Karpas-422 (cell line): ENCODE measurements around the gene FAM180A. TPM values are rescaled to one million over a fixed set of nuclear protein-coding genes. Genes with fewer than 3 reads are reported as not detected.

Experiments used
- DNase-seq: peaks from one replicate; pipeline ENCODE4 v3.0.0-alpha.2; 2015
- H2AFZ ChIP-seq: fragments of 200-600 bp; sonication (generic); 2 replicates; pipeline ENCODE4 v1.6.1; 2014; ENCODE audit warnings: antibody characterized with exemption, low read length, mixed read lengths
- H3K27ac ChIP-seq: fragments of 200-600 bp; sonication (generic); 2 replicates; pipeline ENCODE4 v1.5.1; 2014; ENCODE audit warnings: mild to moderate bottlenecking, low read length, moderate library complexity
- H3K27me3 ChIP-seq: fragments of 200-600 bp; sonication (generic); 2 replicates; pipeline ENCODE4 v1.6.1; 2014; ENCODE audit warnings: low read length, mixed read lengths
- H3K36me3 ChIP-seq: fragments of 200-600 bp; sonication (generic); 2 replicates; pipeline ENCODE4 v1.6.1; 2014; ENCODE audit warnings: low read length, mixed read lengths; ENCODE audit not compliant: insufficient read depth
- H3K4me1 ChIP-seq: fragments of 200-600 bp; sonication (generic); 2 replicates; pipeline ENCODE4 v1.6.1; 2014; ENCODE audit warnings: mild to moderate bottlenecking, low read length, mixed read lengths
- H3K4me2 ChIP-seq: fragments of 200-600 bp; sonication (generic); 2 replicates; pipeline ENCODE4 v1.6.1; 2014; ENCODE audit warnings: low read length, low read depth, mild to moderate bottlenecking; ENCODE audit not compliant: poor library complexity, severe bottlenecking
- H3K4me3 ChIP-seq: fragments of 200-600 bp; sonication (generic); 2 replicates; pipeline ENCODE4 v1.5.1; 2014; ENCODE audit warnings: mild to moderate bottlenecking, antibody characterized with exemption, low read length, mixed read lengths
- H3K79me2 ChIP-seq: fragments of 200-600 bp; sonication (generic); 2 replicates; pipeline ENCODE4 v1.6.1; 2014; ENCODE audit warnings: mild to moderate bottlenecking, low read length, mixed read lengths
- H3K9ac ChIP-seq: fragments of 200-600 bp; sonication (generic); 2 replicates; pipeline ENCODE4 v1.6.0; 2014; ENCODE audit warnings: low read length
- H3K9me2 ChIP-seq: fragments of 200-600 bp; sonication (generic), shearing (Covaris generic); replicated peaks from 2 replicates; pipeline ENCODE4 v1.6.0; 2014; ENCODE audit warnings: mild to moderate bottlenecking, low read length, moderate library complexity; ENCODE audit not compliant: insufficient read depth
- H3K9me3 ChIP-seq: fragments of 300-700, 200-600 bp; sonication (generic); 2 replicates; pipeline ENCODE4 v1.6.1; 2014; ENCODE audit warnings: low read length, mixed read lengths
- H4K20me1 ChIP-seq: fragments of 200-600 bp; sonication (generic); 2 replicates; pipeline ENCODE4 v1.6.1; 2014; ENCODE audit warnings: mild to moderate bottlenecking, antibody characterized with exemption, low read length, low read depth; ENCODE audit not compliant: insufficient read depth
- total RNA-seq: library from RNA; depleted of rRNA; stranded (reverse); fragments of >200 nt; shearing (Covaris generic); gene quantifications from 2 replicates; pipeline ENCODE4 v1.2.3, GENCODE V29; 2014; ENCODE audit warnings: low replicate concordance

Gene FAM180A
- total RNA-seq, 1 experiment from 2014 or later, result not detected

DNA sequence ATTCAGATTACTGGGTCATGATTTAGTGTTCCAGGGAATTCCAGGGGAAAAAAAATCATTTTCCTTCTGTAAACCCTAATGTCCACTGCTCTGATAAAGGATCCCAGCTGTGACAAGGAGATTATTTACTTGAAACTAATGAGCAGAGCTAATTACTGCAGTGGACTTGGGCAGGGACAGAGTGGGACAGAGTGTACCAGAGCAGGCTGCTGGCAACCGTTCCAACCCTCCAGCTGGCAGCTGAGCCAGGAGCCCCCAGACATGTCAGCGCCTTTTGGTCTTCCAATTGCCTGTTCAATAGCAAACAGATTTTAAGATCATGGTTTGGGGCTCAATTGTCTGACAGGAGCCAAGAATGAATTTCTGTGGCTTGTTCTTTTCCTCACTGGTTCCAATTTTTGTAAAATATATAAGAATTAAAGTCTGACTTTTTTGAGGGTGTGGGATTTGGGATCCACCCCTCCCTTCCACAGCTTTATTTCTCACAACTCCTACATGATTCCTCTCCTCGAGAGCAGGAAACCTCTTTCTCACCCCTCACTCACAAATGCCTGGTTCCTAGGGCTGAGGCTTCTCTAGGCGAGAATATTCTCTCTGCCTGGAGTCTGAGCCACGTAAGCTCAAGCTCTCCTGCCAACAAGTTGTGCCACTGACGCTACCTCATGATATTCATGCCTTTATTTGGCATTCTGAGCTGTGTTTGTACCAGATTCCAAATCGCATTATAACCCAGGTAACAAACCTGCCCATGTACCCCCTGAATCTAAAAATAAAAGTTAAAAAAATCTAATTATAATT, 20.6 kb upstream of the FAM180A start:
- Histone ChIP-seq H3K4me1 (no peaks in the 10 kb centered on the region), H3K27ac (no peak overlapping the region), H3K9ac (no peak overlapping the region), H3K79me2 (no peaks in the 10 kb centered on the region), H3K4me2 (no peak overlapping the region), H3K4me3 (no peak overlapping the region), H3K27me3 (no peaks in the 10 kb centered on the region), H3K9me2 (no peaks in the 10 kb centered on the region), H2AFZ (no peak overlapping the region), H3K9me3 (no peaks in the 10 kb centered on the region), H4K20me1 (no peaks in the 10 kb centered on the region), H3K36me3 (no peaks in the 10 kb centered on the region)
- no peak for DNase-seq

DNA sequence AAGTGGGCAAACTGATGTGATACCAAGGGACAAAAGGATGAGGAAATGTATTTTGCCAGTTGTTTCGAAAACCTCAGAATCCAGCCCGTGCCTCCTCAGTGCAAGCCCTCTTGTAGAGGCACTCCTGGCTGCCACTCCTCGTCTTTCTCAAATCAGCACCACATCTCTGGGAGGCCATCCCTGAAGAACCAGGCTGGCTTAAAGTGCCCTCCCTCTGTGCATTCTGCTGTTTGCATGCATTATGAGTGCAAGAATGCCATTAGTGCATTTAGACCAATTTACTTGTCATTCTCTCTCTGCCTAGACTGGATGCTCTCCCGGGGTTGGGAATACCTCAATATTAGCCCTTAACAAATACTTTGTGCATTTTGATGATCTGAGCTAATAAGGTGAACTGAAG, 19.9 kb upstream of the FAM180A start:
- Histone ChIP-seq H3K79me2 (no peaks in the 10 kb centered on the region), H3K4me2 (no peak overlapping the region), H3K27me3 (no peaks in the 10 kb centered on the region), H3K4me1 (no peaks in the 10 kb centered on the region), H3K36me3 (no peaks in the 10 kb centered on the region), H3K9me3 (no peaks in the 10 kb centered on the region), H3K9ac (no peak overlapping the region), H3K27ac (no peak overlapping the region), H3K9me2 (no peaks in the 10 kb centered on the region), H2AFZ (no peak overlapping the region), H4K20me1 (no peaks in the 10 kb centered on the region), H3K4me3 (no peak overlapping the region)
- no peak for DNase-seq

DNA sequence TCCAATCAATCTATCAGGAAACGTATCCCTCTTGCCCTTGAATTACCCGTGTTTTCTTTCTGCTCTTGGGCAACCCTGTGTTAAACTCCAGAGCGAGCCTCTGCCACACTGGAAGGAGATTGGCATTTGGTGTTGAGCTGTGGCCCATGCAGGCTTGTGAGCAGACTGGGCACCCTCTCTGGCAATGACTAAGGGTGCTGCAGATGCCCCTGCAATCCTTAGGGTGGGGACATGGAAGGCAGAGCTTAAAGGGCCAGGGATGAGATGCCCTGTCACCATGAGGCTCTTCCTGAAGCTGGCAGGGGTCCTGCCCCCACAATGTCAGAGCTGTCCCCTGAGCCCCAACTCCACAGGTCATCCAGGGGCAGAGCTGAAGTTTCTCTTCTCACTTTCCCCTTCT, 19.5 kb upstream of the FAM180A start:
- no peaks in the 10 kb centered on the region for H3K79me2 ChIP-seq
- H3K27ac ChIP-seq, result no peak overlapping the region
- H3K4me3 ChIP-seq, result no peak overlapping the region
- no peak overlapping the region for H2AFZ ChIP-seq
- DNase-seq, result no peak
- no peaks in the 10 kb centered on the region for H3K4me1 ChIP-seq
- no peaks in the 10 kb centered on the region for H3K27me3 ChIP-seq
- H3K36me3 ChIP-seq, result no peaks in the 10 kb centered on the region
- H3K9me2 ChIP-seq, result no peaks in the 10 kb centered on the region
- H4K20me1 ChIP-seq, result no peaks in the 10 kb centered on the region
- no peak overlapping the region for H3K4me2 ChIP-seq
- H3K9ac ChIP-seq, result no peak overlapping the region
- no peaks in the 10 kb centered on the region for H3K9me3 ChIP-seq

DNA sequence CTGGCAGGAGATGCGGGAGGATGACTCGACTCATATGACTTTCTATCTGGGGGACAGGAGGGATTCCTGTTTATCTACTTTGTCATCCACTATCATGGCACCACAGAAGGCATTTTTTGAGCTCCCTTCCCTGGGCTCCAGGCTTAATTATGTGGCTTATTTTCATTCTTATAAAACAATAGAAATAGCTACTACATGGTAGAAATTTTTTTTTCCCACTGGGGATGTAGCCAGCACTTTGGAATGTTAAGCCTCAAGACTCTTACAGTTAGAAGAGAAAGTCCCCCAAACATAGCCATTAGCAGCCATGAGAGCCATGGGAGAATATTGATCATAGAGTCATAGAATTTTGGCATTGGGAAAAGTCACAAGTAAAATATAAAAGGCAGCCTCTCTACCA, 14.6 kb upstream of the FAM180A start:
- Histone ChIP-seq H3K79me2 (no peaks in the 10 kb centered on the region), H3K4me3 (no peak overlapping the region), H3K36me3 (no peaks in the 10 kb centered on the region), H3K27ac (no peak overlapping the region), H3K27me3 (no peaks in the 10 kb centered on the region), H3K9me2 (no peaks in the 10 kb centered on the region), H3K9me3 (no peaks in the 10 kb centered on the region), H3K4me2 (no peak overlapping the region), H2AFZ (no peak overlapping the region), H3K4me1 (no peaks in the 10 kb centered on the region), H3K9ac (no peak overlapping the region), H4K20me1 (no peaks in the 10 kb centered on the region)
- DNase-seq, result no peak

DNA sequence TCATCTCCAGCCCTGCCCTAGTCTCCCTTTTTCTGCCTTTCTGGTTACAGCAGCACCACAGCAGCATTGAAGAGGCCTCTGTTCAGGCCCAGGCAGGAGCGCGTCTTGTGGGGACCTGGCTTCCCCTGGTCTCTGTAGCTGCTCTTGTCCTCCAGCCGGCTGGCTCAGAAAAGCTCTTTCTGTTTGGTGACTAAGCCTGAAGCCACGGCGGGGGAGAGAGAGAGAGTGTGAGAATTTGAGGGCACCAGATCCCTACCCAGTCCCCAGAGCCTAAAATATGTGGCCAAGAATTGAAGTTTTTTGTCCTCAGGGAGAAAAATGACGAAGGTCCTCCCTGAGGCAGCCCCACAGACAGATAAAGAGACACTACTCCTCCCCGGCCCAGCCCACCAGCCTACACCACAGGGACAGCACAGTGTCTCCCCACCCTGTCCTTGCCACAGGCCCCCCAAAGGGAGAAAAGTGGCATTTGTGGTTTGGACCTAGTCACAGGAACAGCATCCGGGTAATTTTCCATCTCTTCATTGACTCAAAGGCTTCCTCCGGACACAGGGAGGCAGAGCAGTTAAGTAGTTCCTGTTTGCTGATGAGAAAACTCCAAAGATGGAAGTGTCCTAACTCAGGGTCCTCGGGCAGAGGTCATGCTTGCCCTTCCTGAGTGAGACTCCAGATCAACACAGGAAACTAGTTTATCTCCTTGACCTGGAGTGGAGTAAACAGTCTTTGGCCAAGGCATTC, 13.3 kb upstream of the FAM180A start:
- no peaks in the 10 kb centered on the region for H3K27me3 ChIP-seq
- H2AFZ ChIP-seq, result no peak overlapping the region
- H3K4me1 ChIP-seq, result no peaks in the 10 kb centered on the region
- no peak for DNase-seq
- no peaks in the 10 kb centered on the region for H4K20me1 ChIP-seq
- no peaks in the 10 kb centered on the region for H3K9me3 ChIP-seq
- no peaks in the 10 kb centered on the region for H3K9me2 ChIP-seq
- H3K27ac ChIP-seq, result no peak overlapping the region
- H3K4me3 ChIP-seq, result no peak overlapping the region
- H3K79me2 ChIP-seq, result no peaks in the 10 kb centered on the region
- H3K4me2 ChIP-seq, result no peak overlapping the region
- H3K9ac ChIP-seq, result no peak overlapping the region
- no peaks in the 10 kb centered on the region for H3K36me3 ChIP-seq

DNA sequence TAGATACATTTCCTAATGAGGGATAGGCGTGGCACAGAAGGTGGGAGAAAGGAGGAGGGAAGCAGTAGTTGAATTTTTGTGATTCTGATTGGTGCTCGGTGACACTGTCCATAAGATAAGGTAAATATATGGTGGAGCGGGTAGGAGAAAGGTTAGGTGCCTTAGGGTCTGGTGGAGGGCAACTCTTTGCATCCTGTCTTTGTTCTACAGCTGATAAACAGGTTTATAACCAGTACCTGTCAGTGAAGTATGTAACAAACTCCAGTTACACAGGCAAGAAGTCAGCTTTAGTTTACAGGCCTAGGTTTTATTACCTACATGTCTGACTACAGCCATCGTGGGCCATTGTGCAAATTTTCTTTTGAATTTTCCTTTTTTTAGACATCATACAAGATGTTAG, 10.9 kb upstream of the FAM180A start:
- H3K4me2 ChIP-seq, result no peak overlapping the region
- H3K36me3 ChIP-seq, result no peaks in the 10 kb centered on the region
- no peak overlapping the region for H3K9ac ChIP-seq
- H4K20me1 ChIP-seq, result no peaks in the 10 kb centered on the region
- no peaks in the 10 kb centered on the region for H3K79me2 ChIP-seq
- H3K9me3 ChIP-seq, result no peaks in the 10 kb centered on the region
- DNase-seq, result no peak
- H3K27ac ChIP-seq, result no peak overlapping the region
- peaks cover 3% of the 10 kb centered on the region; the same call in 1 of the 2 replicates for H3K4me1 ChIP-seq
- no peak overlapping the region for H3K4me3 ChIP-seq
- H2AFZ ChIP-seq, result no peak overlapping the region
- H3K9me2 ChIP-seq, result no peaks in the 10 kb centered on the region
- no peaks in the 10 kb centered on the region for H3K27me3 ChIP-seq

DNA sequence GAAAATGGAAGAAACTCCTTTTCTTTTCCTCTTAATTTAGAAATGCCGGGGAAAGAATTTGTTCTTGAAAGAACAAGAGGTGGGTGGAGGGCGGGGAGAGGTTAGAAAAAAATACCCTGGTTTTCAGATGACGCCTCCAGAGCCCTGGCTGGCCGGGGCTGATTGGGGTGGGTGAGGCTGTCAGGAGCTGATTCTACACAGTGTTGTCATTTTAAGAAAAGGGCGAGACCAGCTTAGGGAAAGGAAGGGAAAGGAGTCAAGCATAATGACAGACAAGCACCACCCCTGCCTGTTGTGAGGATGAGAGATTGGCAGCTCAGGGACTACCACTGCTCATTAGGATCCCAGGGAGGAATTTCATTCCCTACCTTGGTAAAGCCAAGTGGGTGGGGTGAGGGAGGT, 9.9 kb upstream of the FAM180A start:
- Histone ChIP-seq H3K4me1 (peaks cover 3% of the 10 kb centered on the region; the same call in 1 of the 2 replicates), H3K79me2 (no peaks in the 10 kb centered on the region), H3K36me3 (no peaks in the 10 kb centered on the region), H3K27ac (no peak overlapping the region), H3K9me3 (no peaks in the 10 kb centered on the region), H3K9me2 (no peaks in the 10 kb centered on the region), H3K9ac (no peak overlapping the region), H3K27me3 (no peaks in the 10 kb centered on the region), H3K4me3 (no peak overlapping the region), H2AFZ (no peak overlapping the region), H3K4me2 (no peak overlapping the region), H4K20me1 (no peaks in the 10 kb centered on the region)
- DNase-seq, result no peak

DNA sequence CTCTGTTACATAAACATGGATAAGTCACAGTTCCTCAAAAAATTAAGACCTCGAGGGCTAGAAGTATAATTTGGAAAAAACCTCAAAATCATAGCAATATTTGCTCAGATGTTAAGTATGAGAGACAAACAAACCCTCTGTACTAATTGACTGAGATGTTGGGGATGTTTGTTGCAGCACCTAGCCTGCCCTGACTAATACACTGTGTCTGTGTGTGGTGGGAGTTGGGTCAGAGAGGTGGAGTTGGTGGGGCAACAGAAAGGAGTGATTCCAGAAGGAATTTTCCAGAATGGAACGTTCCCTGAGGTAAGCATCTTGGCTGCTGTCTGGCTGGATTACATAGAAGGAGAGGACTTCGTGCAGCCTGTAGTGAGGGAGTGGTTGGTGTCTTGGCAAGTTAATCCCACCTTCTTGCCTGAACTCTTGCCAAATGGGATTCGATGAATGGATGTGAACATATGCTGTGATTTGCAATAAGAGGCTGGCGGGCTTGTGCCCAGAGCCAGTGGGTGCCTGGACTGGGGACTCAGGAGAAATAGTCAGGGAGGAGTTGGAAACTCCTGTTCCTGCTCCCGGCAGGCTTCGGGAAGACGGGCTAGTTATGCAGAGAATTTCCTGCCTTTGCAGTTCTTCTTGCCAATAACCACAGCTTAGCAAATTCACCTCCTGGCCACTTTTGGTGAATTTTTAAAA, 9.3 kb upstream of the FAM180A start:
- Histone ChIP-seq H3K4me1 (peaks cover 3% of the 10 kb centered on the region; the same call in 1 of the 2 replicates), H3K4me3 (no peak overlapping the region), H3K27ac (no peak overlapping the region), H4K20me1 (no peaks in the 10 kb centered on the region), H3K9ac (no peak overlapping the region), H3K9me2 (no peaks in the 10 kb centered on the region), H3K27me3 (no peaks in the 10 kb centered on the region), H2AFZ (no peak overlapping the region), H3K36me3 (no peaks in the 10 kb centered on the region), H3K9me3 (no peaks in the 10 kb centered on the region), H3K79me2 (no peaks in the 10 kb centered on the region), H3K4me2 (no peak overlapping the region)
- DNase-seq, result no peak
